EH (cell line): ENCODE measurements around the gene GAMT.
A peak's percentile ranks its signal among the peaks of the same experiment; 100 is the strongest.

Experiments
- DNase-seq: peaks from one replicate; pipeline ENCODE4 v3.0.0-alpha.2; 2015; ENCODE audit warnings: low read depth

Gene GAMT

DNA sequence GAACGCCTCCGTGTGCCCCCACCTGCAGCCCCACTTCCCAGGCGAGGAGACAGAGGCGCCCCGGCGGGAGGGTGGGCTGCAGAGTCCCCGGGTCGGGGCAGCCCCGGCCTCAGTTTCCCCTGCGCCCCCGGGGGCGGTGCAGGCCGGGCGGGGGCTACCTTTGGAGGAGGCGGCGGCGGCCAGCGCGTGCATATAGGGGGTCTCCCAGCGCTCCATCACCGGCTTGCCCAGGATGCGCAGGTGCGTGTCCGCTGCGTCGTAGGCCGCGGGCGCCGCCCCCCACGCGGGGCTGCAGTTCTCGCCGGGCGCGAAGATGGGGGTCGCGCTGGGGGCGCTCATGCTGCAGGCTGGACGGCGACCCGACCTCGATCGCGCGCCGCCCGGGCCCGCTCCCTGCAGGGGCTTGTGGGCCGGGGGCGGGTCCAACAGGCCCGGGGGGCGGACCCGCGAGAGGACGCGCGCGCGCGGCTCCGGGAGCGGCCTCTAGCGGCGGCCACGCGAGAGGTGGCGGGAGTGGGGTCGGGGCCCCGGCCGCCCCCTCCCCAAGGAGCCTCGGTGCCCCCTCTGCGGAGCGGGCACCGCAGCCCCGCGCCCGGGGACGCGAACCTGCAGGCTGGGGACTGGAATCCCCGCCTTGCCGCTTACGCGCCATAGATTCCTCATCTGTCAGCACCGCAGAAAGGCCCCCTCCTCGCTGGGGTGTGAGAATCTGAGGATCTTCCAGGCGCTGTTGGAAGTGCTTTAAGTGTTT lies at the start of gene GAMT:
TSS of gene GAMT (minus strand) at position 405 of the 751 bp plus-strand sequence. CDS start at position 339, 66 bp downstream.
- peak; percentile 49 for DNase-seq

DNA sequence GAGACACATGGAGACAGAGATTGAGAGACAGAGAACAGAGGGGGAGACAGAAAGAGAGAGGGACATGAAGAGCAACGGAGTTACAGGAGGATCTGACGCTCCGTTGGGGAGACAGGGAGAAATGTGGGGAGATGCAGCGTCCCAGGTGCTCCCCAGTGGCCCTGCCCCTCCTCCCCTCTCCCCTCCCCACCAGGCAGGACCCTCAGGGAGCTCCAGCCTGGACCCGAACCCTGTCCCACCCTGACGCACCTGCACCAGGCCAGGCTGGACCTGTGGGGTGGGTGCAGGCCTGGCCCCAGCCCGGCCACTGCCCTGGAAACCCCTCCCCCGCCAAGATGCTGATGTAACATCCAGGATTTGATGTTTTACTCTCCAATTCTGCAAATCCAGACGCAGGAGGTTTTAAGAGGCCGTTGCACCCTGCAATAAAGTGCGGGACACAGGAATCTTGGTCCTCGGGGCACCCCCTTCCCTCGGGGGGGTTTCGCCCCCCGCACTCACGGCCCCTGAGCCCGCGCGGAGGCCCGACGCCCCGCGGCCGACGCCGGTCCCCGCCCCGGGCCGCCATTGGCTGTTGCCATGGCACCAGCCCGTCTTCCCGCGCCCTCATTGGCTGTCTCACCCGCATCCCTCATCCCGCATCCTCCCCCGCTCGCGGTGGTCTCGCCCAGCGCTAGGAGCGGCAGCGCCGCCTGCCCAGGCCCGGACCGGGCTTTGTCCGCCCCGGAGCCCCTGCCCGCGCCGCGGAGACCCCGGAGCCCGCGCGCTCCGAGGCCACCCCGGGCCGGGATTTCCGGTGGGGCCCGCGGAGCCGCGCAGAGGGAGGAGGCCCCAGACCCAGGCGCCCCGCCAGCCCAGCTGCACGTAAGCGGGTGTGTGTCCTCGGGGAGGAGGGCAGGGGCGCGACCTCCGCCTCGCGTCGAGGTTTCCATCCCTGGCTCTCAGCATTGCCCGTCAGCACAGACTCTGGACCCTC lies 48.4 kb upstream of the GAMT start, which contains the start of gene APC2:
TSS of gene APC2 (plus strand) at position 655 of the 976 bp plus-strand sequence. CDS start 2,881 bp downstream, outside the sequence.
- DNase-seq = peak; percentile 63

DNA sequence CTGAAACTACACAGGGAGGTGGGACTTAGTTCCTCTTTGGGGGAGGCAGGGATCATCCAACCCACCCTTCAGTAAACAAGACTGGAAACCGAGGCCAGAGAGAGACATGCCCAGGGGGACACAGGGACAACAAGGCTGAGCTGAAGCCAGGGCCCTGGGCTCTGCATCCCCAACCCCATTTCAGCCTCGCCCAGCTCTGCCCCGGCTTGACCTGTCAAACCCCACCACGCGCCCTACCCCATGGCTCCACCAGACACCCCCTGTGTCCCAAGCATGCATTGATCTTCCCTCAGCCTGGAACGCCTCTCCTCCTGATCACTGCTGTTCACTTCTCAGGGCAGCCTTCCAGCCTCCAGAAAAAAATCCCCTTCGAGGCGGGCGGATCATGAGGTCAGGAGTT lies 46.6 kb upstream of the GAMT start:
- DNase-seq = no peak

DNA sequence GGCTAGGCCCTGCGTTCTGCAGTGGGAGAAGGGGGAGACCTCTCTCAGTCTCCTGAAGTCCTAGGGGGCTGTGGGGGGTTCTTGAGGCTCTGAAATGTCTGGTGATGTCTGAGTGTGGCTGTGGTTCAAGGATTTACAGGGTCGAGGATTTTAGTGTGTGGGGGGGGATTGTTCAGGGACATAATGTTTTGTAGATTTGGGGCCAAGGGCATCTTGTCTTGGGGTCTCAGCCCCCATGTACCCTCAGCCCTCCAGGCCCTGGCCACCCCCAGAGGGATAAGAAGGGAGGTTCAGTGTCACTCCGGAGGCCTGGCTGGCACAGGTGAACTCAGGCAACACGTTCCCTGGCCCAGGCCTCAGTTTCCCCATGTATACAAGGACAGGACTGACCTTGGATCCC lies 46.2 kb upstream of the GAMT start:
- no peak for DNase-seq

DNA sequence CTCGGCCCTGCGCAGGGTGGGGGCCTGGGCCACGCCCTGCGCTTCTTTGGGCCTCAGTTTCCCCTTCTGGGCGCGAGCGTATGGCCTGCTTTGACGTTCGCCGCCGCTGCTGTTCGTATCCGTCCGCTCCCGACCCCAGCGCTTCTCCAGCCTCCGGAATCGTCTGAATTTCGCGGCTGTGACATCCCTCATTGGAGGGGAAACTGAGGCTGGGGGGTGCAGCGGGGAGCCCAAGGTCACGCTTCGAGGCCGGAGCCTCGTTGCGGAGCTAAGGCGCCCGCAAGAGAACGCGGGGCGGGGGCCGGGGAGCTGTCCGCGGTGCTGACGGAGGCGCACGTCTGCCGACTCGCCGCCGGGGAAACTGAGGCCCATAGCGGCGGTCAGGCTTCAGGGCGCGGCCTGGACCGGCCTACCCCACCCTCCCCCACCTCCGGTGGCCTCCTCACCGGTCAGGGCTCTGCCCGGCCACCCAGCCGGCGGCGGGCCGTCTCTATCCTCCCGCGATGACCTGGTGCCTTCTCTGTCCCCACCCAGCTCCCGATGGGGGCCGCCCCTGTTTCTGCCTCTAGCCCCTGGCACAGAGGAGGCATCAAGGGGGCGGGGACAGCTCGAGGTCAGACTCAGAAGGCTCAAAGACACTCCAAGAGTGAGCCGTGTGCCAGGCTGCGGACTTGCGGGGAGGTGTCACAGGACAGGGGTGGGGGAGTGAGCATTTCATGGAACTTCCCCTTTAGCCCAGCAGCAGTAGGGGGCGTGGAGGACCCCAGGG lies 45.6 kb upstream of the GAMT start:
- DNase-seq = no peak

DNA sequence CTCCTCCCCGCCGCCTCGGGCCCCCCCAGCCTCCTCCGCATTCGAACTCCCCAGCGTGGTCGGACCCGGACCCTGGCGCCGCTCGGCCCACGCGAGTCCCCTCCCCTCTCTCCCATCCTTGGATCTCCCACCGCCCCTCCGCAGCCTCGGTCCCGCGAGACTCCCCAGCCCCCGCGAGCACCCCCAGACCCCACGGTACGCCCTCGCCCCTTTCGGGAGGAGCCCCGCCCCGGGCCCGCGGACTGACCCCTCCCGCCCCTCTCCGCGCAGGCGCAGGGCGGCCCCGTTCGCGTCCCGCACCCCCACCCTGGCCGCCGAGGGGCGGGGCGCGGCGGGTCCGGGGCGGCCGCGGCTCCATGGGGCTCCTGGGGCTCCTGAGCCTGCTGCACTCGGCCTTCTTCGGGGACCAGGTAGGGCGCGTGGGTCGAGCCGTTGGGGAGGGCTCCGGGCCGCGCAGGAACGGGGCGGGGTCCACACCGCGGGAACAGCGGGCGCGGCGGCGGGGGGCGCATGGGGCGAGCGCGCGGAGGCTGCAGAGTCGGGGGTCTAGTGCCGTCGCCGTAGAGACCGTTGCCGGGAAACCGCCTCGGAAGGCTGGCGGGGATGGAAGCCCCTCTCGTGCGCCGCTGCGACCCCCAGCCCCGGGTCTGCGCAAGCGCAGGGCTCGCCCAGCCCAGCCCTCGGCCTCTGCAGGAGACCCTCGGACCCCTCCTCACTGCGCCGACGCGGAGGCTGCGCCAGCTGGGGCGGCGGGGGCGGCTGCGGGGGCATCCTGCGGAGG lies 44.8 kb upstream of the GAMT start:
- DNase-seq = no peak

DNA sequence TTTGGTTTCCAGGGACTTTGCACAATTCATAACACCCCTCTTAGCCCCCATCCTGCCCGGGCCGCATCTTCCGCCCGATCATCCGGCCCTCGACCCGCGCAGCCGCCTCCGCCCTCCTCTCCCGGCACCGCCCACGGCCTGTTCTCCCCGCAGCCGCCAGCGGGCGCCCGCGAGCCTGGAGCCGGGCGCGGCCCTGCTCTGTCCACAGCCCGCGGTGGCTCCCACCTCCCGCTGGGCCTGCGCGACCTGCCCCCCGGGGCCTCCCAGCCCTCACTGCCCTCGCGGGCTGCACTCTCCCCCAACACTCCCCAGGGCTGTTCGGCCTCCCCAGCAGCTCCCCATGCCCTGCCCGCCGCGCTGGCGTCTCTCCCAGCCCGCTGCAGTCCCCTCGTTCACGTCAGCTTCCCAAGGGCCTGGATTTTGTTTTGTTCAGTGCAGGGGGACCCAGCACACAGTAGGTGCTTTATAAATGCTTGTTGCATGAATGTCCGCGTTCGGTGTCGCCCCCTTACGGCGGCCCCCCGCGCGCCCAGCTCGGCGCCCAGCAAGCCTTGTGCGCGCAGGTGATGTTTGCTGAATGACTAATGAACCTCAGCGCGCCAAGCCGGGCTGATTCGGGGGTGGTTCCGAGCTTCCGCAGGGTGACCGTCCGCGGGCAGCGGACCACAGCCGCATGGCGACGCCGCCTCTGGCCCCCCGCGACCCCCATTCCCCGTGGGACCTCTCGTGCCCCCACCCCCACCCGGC lies 44.0 kb upstream of the GAMT start:
- DNase-seq = peak; percentile 63

DNA sequence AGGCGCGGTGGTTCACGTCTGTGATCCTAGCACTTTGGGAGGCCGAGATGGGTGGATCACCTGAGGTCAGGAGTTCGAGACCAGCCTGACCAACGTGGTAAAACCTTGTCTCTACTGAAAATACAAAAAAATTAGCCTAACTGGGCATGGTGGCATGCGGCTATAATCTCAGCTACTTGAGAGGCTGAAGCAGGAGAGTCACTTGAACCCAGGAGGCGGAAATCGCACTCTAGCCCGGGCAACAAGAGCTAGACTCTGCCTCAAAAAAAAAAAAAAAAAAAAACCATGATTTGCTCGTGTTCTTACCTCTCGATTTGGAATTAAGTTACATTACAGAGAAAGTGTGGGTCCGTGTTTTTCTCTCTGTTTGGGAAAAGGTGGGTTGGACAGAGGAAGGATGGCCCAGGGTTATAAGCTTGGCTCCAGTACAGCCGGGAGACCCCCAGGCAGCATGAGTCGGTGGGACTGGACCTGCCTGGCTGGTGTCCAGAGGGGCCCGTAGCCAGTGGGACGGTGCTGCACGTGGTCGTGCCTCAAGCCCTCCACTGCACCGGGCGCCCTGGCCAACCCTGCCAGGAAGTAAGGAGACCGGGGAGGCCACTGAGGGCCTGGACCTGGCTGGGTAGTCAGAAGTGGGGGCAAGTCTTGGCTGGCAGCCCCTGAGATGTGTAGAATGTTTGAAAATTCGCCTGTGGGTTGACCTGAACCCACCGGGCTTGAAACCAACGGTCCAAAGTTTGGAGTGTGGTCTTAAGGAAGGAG lies 40.5 kb upstream of the GAMT start:
- DNase-seq = no peak

DNA sequence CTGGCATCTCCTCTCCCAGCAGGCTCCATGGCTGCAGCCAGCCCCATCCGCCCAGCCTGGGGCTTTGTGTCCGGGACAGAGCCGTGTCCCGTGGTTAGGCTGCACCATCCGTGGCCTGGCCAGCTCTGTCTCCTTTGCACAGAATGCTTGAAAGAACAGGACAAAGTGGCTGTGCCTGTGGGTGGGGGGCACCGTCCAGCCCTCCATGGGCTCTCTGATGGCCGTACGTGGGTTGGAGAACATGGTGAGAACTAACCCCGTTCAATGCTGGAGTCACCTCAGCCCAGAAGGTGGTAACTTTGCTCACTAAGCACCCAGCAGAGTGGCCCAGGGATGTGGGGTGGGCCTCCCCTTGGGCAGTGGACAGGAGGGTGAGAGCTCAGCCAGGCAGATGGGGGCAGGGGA lies 39.7 kb upstream of the GAMT start:
- no peak for DNase-seq

DNA sequence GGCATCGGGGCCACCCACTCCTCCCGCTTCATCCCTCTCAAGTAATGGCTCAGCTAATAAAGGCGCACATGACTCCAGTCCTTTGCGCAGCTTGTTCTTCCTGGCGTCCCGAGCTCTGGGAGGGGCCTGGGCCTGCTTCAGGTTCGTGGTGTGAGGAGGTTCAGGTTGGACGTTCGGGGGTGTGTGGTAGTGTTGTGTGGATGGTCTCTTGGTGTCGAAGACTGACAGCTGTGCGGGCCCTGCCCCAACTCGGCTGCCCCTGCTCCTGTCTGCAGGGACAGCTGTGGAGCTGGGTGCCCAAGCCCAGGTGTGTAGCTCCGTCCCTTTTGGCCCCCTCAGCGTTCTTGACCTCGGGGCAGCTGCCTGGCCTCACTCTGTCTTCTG lies 39.1 kb upstream of the GAMT start:
- DNase-seq = no peak

DNA sequence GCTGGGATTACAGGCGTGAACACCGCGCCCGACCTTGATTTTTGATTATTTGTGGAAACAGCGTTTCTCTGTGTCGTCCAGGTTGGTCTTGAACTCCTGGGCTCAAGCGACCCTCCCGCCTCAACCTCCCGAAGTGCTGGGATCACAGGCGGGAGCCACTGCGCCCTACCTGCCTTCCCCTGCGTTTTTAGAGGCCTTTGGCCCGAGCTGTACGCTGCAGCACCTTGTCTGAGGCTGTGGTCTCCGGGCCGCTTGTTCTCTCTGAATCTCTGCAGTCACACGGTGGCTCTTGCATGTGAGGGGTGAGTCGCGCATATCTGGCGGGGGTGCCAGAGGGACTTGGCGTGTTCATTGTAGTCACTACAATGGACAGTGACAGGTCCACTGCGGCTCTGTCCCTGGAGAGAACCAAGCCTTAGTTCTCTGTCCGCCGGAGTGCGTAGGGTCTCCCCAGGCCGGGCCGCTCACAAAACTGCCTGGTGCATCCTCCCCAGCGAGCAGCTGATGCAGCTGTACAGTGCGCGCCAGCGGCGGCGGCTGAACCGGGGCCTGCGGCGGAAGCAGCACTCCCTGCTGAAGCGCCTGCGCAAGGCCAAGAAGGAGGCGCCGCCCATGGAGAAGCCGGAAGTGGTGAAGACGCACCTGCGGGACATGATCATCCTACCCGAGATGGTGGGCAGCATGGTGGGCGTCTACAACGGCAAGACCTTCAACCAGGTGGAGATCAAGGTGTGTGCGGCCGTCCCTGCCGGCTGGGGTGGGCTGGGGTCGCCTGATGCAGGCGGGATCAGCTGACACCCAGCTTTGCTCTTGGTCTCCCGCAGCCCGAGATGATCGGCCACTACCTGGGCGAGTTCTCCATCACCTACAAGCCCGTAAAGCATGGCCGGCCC lies 38.4 kb upstream of the GAMT start:
- DNase-seq = peak; percentile 50

DNA sequence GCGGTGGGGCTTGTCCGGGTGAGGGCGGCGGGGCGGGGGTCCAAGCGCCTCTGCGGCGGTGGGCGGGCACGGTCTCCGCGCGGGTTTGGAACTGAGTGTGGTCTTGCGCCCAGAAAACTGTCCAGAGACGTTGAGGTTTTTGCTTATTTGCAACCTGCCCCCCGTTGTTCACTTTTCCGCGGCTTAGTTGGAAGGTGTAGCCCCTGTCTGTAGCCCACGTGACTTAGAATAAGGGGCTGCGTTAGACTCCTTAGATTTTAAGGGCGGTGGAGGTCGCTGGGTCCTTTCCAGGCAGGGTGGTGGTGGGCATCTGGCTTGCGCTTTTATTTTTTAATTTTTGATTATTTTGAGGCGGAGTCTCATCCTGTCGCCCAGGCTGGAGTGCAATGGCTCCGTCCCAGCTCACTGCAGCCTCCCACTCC lies 37.6 kb upstream of the GAMT start:
- DNase-seq = no peak

DNA sequence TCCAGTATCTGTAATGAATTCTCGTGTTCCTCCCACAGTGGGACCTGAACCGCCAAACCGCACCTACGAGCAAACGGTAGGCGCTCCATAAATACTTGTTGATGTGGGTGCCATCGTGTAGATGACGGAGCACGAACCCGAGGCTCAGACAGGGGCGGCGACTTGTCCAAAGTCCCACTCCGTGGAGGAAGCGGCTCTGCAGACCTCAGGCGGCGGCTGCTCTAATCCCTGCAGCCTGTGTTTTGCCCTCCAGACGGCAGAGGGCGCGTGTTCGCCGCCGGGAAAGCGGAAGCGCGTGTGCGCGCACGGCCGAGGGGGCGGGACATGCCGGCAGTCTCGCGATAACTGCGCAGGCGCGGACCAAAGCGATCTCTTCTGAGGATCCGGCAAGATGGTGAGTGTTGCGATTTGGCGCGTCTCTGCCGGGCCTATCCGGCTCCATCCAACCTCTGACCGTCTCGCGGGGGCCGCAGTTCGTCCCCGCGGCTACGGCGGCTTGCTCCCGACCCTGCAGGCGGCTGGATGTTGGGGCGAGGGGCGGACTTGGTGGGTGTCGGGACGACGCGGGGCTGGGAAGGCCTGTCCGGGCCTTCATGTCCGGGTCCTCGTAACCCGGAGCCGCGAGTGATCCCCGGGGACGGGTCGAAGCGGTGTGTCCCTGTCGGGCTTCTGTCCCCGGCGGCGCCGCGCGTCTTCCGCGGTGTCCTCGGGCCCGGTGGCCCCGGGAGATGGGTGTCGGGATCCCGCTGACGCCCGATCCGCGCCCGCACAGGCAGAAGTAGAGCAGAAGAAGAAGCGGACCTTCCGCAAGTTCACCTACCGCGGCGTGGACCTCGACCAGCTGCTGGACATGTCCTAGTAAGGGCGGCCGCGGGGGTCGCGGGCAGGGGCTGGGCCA lies 36.9 kb upstream of the GAMT start, which contains the start of gene RPS15:
TSS of gene RPS15 (plus strand) at position 362 of the 898 bp plus-strand sequence. CDS start at position 392, 30 bp downstream.
- peak; percentile 91 for DNase-seq

DNA sequence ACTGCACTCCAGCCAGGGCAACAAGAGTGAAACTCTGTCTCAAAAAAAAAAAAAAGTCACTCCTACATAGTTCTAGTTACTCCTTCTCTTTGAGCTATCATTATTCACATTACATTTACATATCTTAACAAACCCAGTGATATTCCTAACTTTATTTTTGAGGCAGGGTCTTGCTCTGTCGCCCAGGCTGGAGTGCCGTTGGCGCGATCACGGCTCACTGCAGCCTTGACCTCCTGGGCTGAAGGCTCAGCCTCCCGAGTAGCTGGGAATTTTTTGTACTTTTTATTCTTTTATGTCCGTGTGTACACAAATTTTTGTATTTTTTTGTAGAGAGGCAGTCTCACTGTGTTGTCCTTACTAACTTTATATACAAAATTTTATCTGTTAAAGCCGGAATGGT lies 36.3 kb upstream of the GAMT start:
- no peak for DNase-seq

DNA sequence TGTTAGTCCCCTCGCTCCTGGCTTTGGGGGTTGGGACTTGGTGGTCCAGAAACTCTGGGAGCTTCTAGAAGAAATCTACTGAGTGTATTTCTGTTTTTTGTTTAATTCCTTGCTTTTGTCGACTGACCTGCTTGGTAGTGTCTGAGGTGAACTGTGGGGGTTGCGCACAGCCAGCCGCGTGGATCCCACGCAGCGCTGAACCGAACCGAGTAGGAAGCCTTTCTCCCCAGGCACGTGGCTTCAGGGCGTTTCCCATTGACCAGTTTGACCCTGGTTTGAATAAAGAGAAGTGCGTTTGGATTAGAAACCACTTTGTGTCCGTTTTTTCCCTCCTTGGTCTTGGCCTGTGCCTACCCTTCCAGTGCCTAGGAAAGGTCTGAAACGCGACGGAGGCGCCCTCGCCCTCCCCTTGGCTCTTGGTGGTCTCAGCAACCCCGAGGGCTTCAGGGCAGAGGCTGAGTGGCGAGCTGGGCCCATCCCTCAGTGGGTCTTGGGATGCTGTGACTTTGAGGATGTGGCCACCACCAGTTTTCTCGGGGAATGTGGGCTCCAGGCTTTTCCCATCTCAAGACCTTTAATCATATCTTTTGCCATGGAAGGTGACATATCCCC lies 34.1 kb upstream of the GAMT start:
- DNase-seq = no peak

DNA sequence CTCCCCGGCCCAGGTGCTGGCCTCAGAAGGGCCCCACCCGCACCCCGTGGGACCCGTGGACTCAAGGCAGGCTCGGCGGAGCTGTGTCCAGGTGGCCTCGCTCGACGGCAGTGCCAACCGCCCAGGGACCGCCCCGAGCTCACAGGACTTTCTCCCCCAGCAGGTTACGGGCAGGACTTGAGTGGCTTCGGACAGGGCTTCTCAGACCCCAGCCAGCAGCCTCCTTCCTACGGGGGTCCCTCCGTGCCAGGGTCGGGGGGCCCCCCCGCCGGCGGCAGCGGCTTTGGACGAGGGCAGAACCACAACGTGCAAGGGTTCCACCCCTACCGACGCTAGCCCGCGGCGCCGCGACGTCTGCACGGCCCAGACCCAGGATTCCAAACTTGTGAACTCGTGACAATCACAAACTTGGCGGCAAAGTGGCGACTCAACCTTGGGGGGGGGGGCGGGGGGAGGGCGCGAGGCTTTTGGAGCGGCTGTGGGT lies 33.3 kb upstream of the GAMT start:
- DNase-seq = no peak

DNA sequence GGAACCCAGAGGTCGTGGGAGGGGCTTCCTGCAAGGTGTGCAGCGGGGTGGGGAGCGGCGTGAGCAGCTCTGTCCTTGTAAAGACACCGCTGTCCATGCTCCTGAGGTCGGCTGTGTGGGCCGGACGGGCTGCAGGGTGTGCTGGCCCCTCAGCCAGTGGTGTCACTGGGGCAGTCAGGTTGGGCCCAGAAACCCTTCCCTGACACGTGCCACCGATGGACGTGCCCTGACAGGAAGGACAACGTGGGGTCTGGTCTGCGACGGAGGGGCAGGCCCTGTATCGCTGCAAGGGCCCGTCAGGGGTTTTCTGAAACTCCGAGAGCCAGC lies 32.7 kb upstream of the GAMT start:
- DNase-seq = no peak
